AG04450 (cell line): Measurements from ENCODE around the gene SLC36A1. TPM values are rescaled to one million over a fixed set of nuclear protein-coding genes. Genes with fewer than 3 reads are reported as not detected.
"Not testable (repeated sequence)": the region's sequence is repeated elsewhere in the genome, so short reads cannot be mapped to it uniquely, and the experiment has no call there.

ENCODE experiments used
- CTCF ChIA-PET: fragments of 300-600, 350-600 bp; formaldehyde crosslinking; extraction: SDS; loops from one replicate; lab custom pipeline; 2022; ENCODE audit warnings: antibody characterized with exemption, inconsistent platforms; lab: Charles Lee
- POLR2A ChIA-PET: fragments of 350-600 bp; formaldehyde crosslinking; extraction: SDS; loops from one replicate; lab custom pipeline; 2021; ENCODE audit warnings: antibody characterized with exemption, inconsistent platforms; lab: Yijun Ruan, JAX
- DNase-seq: peaks from one replicate; pipeline ENCODE4 v3.0.0-alpha.2; 2011; ENCODE audit warnings: low read depth, low spot score
- H3K27ac ChIP-seq: one replicate; pipeline ENCODE4 v1.5.1; 2012; ENCODE audit warnings: low read depth, low read length, control low read depth
- H3K27me3 ChIP-seq: one replicate; pipeline ENCODE4 v1.6.0; 2012; ENCODE audit warnings: low read length; ENCODE audit not compliant: control insufficient read depth, insufficient read depth
- H3K4me3 ChIP-seq: 2 replicates; pipeline ENCODE4 v1.5.1; 2011; ENCODE audit warnings: mild to moderate bottlenecking, low read depth, low read length, control low read depth
- H3K9me3 ChIP-seq: 2 replicates; pipeline ENCODE4 v1.5.1; 2012; ENCODE audit warnings: low read length; ENCODE audit not compliant: control insufficient read depth, insufficient read depth
- CTCF ChIP-seq: IDR thresholded peaks from 2 replicates; pipeline ENCODE4 v1.5.1; 2011; ENCODE audit warnings: low read depth, low read length, control low read depth, inconsistent platforms
- polyA plus RNA-seq: library from polyadenylated mRNA; depleted of rRNA; stranded (reverse); fragments of >200 nt; gene quantifications from 2 replicates; pipeline ENCODE4 v1.2.3, GENCODE V29; 2011

SLC36A1 gene
- polyA plus RNA-seq, 1 experiment = 22.2 TPM

- no peak overlapping the region for H3K27ac ChIP-seq
- H3K27me3 ChIP-seq = no peaks in the 10 kb centered on the region
- no peaks in the 10 kb centered on the region for H3K9me3 ChIP-seq
- no peak overlapping the region for H3K4me3 ChIP-seq
- ChIA-PET CTCF (interaction anchor here (0.6 to 2.4 kb wide), 11 partner anchors 11 to 184 kb away, joined by 3 to 17 read pairs (median 4); partner anchors contain the start of gene SLC36A1), POLR2A (interaction anchor here (1.6 kb wide), 1 partner anchor 52 kb away, joined by 6 read pairs; the partner anchor contains the start of gene SLC36A1)
- no peak for DNase-seq
- no peak for TF ChIP-seq CTCF
These were observed 52.2 kb downstream of the SLC36A1 start for GRCh38 chr5:151499501-151500035.

GRCh38 chr5:151504006-151504405, 56.6 kb downstream of the SLC36A1 start:
- Histone ChIP-seq H3K4me3 (no peak overlapping the region), H3K27me3 (no peaks in the 10 kb centered on the region), H3K27ac (no peak overlapping the region), H3K9me3 (no peaks in the 10 kb centered on the region)
- TF ChIP-seq CTCF = no peak
- ChIA-PET CTCF (interaction anchor here (0.9 to 1.3 kb wide), 2 partner anchors 19 to 148 kb away, joined by 3 to 4 read pairs; no protein-coding TSS in a partner anchor), POLR2A (no interaction called here)
- DNase-seq = no peak

- H3K4me3 ChIP-seq, H3K9me3 ChIP-seq, H3K27me3 ChIP-seq, POLR2A ChIA-PET, DNase-seq, H3K27ac ChIP-seq: not testable (repeated sequence)
- CTCF ChIA-PET = interaction anchor here (0.7 to 4.0 kb wide), 5 partner anchors 10 to 237 kb away, joined by 3 to 16 read pairs (median 4); no protein-coding TSS in a partner anchor
These were observed 60.9 kb downstream of the SLC36A1 start for GRCh38 chr5:151508308-151508707.

- no peaks in the 10 kb centered on the region for H3K9me3 ChIP-seq
- CTCF ChIA-PET = interaction anchor here (1.0 to 4.0 kb wide), 5 partner anchors 11 to 232 kb away, joined by 3 to 16 read pairs (median 4); no protein-coding TSS in a partner anchor
- TF ChIP-seq CTCF = no peak
- DNase-seq = no peak
- no peak overlapping the region for H3K27ac ChIP-seq
- H3K27me3 ChIP-seq = no peaks in the 10 kb centered on the region
- no peak overlapping the region for H3K4me3 ChIP-seq
- POLR2A ChIA-PET = no interaction called here
These were observed 61.8 kb downstream of the SLC36A1 start for GRCh38 chr5:151509231-151509630.

- no peak for DNase-seq
- Histone ChIP-seq H3K27ac (no peak overlapping the region), H3K9me3 (no peaks in the 10 kb centered on the region), H3K4me3 (no peak overlapping the region), H3K27me3 (no peaks in the 10 kb centered on the region)
- ChIA-PET CTCF (interaction anchor here (0.6 to 4.0 kb wide), 4 partner anchors 11 to 142 kb away, joined by 3 to 16 read pairs (median 5); no protein-coding TSS in a partner anchor), POLR2A (no interaction called here)
- no peak for TF ChIP-seq CTCF
These were observed 62.4 kb downstream of the SLC36A1 start for GRCh38 chr5:151509836-151510235.
